Stimulated activated CD8-positive, alpha-beta memory T cell treated with anti-CD3 and anti-CD28 coated beads, Interleukin-15, amount 100 ng/mL, for 48 hours (primary cell): ENCODE data around the gene NKX2-2.
"Not testable (repeated sequence)": the region's sequence is repeated elsewhere in the genome, so short reads cannot be mapped to it uniquely, and the experiment has no call there.

Source experiments
- DNase-seq, 2 donors: peaks; one replicate each; pipeline ENCODE4 v3.0.0-alpha.2; 2020; ENCODE audit warnings: low read depth in 2 of 2

Gene NKX2-2

GRCh38 chr20:21508230-21509078 is 5.4 kb downstream of the NKX2-2 start:
- DNase-seq = no peak

- DNase-seq = no peak
Measured at GRCh38 chr20:21507400-21508229, 6.2 kb downstream of the NKX2-2 start.

DNA sequence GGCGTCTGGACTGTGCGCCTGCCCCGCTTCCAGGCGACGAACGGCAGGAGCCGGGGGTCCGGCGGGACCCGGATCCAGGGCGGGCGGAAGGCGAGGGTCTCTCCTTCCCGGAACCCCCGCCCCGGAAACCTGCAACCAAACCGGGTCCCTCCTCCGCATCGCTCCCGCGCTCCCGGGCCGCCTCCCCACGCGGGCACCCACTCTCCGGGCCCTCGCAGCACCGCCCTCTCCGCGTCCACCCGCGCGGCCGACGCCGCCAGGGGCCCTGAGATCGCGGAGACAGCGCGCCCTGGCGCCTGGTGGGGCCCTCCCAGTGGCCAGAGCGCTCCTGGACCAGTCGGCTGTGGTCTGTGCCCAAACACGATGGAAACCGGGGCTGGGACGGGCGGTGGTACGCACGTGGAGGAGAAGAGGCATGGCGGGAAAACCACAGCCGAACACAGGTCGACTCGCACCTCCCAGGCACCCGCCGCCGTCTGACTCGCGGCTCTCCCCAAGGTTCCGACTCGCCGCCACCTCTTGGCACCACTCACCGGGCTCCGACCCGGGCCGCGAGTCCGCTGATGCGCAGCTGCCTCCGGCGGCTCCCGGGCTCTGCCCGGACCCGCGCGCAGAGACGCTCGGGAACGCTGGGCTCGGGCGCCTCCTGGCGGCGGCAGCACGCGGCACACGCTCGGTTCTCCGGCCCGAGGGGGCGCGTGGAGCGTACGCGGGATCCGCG is 7.9 kb downstream of the NKX2-2 start:
- peak; percentile 49 to 62 for DNase-seq

- peak; percentile 56 to 65 for DNase-seq
Measured at GRCh38 chr20:21505161-21505809, 8.6 kb downstream of the NKX2-2 start.

DNA sequence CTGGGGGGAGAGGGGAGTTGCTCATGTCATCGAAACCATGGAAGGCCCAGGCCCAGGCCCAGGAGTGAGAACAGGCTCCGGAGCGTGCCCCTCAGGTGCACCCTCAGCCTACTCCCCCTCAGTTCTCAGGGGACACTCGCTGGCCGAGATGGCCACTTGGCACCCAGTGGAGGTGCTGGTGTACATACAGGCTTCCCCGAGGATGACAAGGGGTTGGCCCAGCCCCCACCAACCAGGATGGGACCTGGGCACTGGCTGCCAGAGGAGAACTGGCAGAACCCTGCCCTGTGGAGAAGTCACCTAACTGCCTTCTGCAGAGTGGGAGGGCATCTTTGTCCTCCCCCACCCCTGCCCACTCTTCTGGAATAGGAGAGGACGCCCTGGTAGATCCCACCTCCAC is 9.5 kb downstream of the NKX2-2 start:
- DNase-seq = no peak

DNA sequence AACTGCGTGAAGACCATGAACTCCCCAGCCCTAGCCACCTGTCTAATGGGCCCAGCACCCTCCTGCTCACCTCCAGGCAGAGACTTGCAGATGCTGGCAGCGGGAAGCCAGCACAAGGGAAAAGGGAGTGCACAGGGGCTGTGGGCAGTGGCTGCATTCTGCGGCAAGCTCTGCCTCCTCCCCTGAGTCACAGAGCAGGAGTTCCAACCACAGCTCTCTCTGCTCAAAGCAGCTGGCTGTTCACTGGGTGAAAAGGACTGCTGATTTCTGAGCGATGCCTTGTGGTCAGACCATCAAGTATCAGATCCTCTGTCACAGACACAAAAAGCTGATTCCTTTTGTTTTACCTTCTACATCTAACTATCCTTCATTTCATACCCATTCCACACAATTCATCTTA is 10.5 kb downstream of the NKX2-2 start:
- DNase-seq = peak in 1 of 2 donors; percentile 40

DNA sequence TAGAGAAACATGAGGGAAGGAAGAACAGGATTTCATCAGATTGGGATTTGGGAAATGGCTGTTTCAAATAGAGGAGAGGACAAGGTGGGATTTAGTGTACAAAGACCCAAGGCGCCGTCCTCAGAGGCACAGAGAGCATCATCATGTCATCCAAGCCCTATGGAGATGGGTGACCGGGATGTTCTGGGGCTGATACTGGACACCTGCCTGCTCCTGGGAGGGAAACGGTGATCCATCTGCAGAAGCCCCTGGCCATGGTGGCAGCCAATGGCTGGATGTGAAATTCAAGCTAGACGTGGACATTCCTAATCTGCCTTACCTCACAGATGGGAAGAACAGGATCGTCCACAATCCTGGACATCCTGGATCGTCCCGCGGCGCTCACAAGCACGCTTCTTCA is 12.7 kb downstream of the NKX2-2 start:
- DNase-seq = no peak

DNA sequence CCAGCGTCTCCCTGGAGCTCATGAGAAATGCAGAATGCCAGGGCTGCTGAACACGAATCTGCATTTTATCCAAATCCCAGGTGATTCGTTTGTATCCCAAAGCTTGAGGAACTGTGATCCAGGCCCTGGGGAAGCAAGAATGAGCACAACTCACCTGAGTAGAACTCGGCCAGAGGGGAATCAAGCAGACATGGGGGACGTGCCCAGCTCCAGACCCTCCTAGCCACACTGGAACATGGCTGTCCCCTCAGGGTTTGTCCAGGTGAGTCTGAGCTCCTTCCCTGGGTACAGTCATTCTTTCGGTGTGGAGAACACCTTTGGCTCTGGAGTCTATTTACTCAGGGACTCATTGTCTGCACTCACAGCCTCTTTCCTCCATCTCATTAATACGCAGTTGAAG is 13.3 kb downstream of the NKX2-2 start:
- no peak for DNase-seq

DNA sequence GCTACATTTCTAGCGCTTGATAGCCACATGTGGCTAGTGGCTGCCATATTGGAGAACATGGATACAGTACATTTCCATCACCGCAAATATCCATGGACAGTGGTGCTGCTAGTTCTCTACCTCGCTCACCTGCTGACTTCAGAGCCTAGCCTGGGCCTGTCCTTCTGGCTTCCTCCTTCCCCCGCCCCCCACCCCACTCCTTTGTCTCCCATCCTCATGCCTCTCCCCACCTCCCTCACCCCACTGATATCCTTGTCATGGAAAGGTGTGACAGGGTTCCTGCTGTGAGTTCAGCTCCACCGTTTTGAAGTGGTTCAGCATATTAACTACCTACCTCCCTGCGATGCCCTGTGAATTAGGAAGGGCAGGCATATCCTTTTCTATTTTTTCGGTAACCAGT is 14.2 kb downstream of the NKX2-2 start:
- no peak for DNase-seq

DNA sequence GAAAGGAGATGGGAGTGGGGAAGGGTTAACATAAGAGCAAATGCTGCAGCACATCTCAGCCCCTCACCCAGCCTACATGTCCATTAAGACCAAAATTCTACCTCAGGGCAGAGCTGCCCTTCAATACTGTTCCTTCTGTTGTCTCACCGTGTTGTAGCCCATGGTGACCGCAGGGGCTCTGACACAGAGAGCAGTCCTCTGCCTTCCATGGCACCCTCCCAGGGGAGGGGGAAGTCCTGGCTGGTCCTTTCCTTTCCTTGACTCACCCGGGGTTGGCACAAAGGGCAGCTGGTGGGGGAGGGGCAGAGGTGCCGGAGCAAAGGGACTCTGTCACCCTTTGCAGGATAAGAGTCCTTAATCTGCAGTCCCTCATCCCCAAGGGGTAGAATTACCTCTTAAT is 15.2 kb downstream of the NKX2-2 start:
- DNase-seq = no peak

DNA sequence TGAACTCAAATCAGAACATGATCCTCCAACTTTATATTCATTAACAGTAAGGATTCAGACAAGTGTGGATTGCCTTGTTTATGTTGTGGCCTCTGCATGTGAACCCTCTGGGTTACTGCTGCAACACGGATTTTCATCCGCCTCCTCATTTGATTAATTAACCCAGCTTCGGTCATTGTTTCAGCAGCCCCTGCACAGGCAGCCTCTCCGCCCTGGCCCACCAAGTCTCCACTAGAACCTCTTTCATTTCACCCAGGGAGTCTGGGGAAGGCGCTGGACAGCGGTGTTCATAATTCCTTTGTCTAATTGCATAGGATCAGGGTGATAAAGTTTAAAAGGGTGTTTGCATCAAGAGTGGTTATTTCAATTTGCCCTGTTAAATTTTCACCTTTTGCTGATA is 15.7 kb downstream of the NKX2-2 start:
- DNase-seq = no peak

DNA sequence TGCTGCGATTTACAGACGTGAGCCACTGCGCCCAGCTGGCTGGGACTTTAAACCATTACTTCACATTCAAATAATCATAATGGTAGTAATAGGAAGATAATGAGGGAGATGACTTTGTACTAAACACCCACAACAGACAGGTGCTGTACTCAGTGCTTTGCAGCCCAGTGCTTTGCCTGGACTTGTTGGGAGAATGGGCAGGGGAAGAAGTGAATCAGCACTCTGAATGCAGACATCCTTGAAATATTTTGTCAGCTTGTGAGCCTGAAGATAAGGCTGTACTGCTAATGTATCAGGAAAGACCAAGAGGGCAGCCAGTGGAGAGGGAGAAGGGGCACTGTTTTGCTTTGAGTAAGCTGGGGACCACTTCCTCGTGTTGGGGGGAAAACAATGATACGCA is 17.4 kb downstream of the NKX2-2 start:
- DNase-seq = no peak

GRCh38 chr20:21493049-21493448 is 20.8 kb downstream of the NKX2-2 start:
- DNase-seq = no peak

DNA sequence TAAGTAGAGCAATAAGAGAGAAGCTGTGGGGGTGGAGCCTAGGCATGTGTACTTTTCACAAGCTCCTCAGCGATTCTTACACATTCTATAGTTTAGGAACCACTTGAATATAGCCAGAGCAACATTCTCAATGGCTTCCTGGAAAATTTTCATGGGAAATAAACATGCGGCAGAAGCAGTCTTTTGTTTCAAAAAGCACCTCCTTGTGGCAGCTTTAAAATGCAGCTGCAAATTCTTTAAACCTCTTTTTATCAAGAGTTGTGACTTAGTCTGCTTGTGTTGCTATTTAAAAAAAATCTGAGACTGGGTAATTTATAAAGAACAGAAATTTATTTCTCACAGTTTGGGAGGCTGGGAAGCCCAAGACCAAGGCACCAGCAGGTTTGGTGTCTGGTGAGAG is 23.8 kb downstream of the NKX2-2 start:
- DNase-seq = no peak

GRCh38 chr20:21480144-21480543 is 33.7 kb downstream of the NKX2-2 start:
- DNase-seq = not testable (repeated sequence)

DNA sequence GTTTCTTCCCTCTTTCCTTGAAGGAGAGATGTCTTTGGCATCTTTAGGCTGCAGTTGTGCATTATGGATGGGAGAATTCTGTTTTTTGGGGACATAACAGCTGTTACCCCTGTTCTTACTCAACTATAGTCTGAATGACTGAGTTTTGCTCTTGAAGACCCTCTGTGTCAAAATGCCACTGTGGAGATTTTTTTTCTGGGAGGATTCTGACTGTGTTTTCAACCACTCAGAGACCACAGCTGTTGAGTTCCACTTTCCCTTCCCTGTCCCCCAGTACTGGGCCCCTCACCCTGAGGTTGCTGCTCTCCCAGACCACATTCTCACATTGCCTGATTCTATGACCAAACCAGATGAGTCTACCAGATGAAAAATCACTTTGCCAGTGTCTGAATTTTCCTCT is 48.1 kb downstream of the NKX2-2 start:
- DNase-seq = no peak

DNA sequence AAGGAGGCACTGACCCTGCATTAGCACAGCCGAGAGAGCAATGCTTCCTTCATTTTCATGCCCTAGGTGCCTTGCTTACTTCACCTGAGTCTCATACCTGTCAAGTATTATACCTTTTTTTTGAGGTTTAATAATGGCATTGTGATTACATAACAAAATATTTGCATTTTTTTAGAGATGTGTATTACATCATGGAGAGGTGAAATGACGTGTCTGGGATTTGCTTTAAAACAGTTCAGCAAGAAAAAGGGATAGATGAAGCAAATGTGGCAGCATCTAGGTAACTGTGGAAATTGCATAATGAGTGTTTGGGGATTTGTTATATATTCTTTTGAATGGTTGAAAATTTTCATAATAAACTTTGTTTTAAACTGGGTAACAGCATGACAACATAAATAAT is 48.9 kb downstream of the NKX2-2 start:
- no peak for DNase-seq
